Astrocyte of the spinal cord (primary cell): ENCODE measurements around the gene PLD4.
"Not testable (repeated sequence)": the region's sequence is repeated elsewhere in the genome, so short reads cannot be mapped to it uniquely, and the experiment has no call there.

Source experiments
- DNase-seq: peaks from one replicate; pipeline ENCODE4 v3.0.0; 2011; ENCODE audit warnings: low read depth, low spot score
- H3K4me3 ChIP-seq: 2 replicates; pipeline ENCODE4 v1.5.1; 2011; ENCODE audit warnings: low read depth, mild to moderate bottlenecking, low read length, moderate library complexity
- in situ Hi-C: cut with HindIII; loops from 2 replicates; pipeline ENCODE4 v1.10.0; 2017; ENCODE audit warnings: low sequenced_read_pairs
- TF ChIP-seq, protein P1 (sequence below): IDR thresholded peaks from 2 replicates; pipeline ENCODE4 v1.5.1; 2012; ENCODE audit warnings: low read depth, mild to moderate bottlenecking, low read length, inconsistent platforms

The PLD4 gene

DNA sequence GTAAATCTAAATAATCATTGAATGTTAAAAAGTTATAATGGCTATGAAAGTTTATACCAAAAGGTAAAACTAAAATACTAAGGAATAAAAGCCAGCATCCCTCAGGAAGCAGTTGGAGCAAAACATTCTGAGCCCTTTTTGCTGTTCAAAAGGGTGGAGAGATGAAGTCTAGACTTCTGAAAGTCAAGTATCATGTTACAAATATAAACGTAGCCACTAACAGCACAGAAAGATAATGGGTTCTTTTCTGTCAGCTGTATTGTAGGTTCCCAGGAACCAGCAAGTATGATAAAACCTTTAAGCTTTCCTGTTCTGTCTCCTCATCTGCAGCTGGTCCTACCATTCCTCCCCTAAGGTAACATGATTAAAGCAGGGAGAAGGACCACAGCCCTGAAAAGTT, 16.4 kb upstream of the PLD4 start:
- no peak overlapping the region for H3K4me3 ChIP-seq
- in situ Hi-C loops = no loop called here
- TF ChIP-seq, protein P1, sequence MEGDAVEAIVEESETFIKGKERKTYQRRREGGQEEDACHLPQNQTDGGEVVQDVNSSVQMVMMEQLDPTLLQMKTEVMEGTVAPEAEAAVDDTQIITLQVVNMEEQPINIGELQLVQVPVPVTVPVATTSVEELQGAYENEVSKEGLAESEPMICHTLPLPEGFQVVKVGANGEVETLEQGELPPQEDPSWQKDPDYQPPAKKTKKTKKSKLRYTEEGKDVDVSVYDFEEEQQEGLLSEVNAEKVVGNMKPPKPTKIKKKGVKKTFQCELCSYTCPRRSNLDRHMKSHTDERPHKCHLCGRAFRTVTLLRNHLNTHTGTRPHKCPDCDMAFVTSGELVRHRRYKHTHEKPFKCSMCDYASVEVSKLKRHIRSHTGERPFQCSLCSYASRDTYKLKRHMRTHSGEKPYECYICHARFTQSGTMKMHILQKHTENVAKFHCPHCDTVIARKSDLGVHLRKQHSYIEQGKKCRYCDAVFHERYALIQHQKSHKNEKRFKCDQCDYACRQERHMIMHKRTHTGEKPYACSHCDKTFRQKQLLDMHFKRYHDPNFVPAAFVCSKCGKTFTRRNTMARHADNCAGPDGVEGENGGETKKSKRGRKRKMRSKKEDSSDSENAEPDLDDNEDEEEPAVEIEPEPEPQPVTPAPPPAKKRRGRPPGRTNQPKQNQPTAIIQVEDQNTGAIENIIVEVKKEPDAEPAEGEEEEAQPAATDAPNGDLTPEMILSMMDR = no peak
- no peak for DNase-seq

DNA sequence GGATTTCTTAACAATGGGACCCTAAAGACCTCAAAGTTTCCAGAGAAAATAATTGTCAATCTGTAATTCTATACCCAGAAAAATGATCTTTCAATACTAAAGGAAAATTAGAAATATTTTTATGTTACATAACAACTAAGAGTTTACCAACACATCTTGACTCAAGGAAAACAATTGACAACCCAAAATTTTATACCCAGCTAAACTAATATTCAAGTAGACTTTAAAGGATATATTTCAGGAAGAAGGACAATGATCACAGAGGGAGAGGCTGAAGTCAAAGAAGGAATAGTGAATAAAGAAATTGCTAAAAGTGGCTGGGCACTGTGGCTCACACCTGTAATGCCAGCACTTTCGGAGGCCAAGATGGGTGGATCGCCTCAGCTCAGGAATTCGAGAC, 12.6 kb upstream of the PLD4 start:
- in situ Hi-C loops = no loop called here
- no peak overlapping the region for H3K4me3 ChIP-seq
- no peak for DNase-seq
- TF ChIP-seq, protein P1 = no peak

DNA sequence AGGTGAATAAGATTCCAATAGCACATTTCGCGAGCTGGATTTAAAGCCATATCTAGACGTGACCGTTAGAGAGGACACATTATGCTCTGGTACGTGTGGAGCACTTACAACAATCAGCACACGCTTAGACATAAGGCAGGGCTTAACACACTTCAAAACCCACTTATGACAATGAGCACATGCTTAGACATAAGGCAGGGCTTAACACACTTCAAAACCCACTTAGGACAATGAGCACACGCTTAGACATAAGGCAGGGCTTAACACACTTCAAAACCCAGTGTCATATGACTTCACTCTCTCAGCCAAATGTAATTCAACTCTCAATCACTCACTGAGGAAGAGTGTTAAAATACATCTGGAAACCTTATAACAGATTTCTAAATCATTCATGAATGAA, 11.2 kb upstream of the PLD4 start:
- H3K4me3 ChIP-seq = no peak overlapping the region
- no peak for DNase-seq
- TF ChIP-seq, protein P1 = no peak
- in situ Hi-C loops = no loop called here

DNA sequence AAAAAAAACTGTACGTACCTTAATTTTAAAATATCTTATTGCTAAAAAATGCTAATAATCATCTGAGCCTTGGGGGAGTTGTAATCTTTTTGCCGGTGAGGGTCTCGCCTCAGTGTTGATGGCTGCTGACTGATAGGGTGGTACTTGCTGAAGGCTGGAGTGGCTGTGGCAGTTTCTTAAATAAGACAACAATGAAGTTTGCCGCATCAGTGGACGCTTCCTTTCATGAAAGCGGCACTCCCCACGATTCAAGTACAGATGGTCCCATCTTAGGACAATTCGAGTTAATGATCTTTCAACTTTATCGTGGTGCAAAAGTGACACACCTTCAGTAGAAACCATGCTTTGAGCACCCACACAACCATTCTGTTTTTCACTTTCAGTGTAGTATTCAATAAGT, 7.6 kb upstream of the PLD4 start:
- in situ Hi-C loops = no loop called here
- TF ChIP-seq, protein P1 = no peak
- DNase-seq = no peak
- no peak overlapping the region for H3K4me3 ChIP-seq

DNA sequence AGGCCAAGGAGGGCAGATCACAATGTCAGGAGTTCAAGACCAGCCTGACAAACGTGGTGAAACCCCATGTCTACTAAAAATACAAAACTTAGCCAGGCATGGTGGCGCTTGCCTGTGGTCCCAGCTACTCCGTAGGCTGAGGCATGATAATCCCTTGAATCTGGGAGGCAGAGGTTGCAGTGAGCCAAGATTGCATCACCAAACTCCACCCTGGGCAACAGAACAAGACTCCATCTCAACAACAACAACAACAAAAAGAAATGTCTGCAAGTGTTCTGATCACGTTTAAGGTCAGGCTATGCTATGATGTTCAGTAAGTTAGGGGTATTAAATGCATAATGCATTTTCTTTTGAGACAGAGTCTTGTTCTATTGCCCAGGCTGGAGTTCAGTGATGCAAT, 6.7 kb upstream of the PLD4 start:
- no peak overlapping the region for H3K4me3 ChIP-seq
- DNase-seq = no peak
- in situ Hi-C loops = no loop called here
- TF ChIP-seq, protein P1 = no peak

DNA sequence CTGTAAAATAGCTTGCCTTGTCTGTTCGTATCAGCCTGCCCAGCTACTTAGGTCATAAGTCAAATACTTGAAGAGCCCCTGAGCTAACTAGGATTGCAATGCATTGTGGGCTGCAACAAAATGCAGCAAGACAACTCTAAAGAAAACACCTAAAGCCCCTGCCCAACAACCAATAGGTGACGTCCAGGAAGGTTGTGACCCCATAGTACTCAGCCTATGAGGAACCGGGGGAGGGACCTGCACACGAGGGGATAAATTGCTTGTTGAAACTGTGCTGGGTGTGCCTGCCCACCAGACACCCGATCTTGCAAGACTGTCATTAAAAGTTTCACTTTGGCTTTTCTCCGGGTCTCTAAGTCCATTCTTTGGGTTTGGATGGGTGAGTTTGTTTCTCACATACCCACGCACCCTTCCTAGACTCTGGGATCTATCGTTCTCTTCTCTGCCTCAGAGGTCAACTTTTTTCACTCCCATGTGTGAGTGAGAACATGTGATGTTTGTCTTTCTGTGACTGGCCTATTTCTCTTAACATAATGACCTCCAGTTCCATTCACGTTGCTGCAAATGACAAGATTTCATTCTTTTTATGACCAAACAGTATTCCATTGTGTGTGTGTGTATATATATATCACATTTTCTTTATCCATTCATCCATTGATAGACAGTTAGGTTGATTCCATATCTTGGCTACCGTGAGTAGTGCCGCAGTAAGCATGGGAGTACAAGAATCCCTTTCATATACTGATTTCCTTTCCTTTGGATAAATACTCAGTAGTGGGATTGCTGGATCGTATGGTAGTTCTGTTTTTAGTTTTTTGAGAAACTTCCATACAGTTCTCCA, 5.3 kb upstream of the PLD4 start:
- DNase-seq, in situ Hi-C loops, H3K4me3 ChIP-seq: not testable (repeated sequence)

DNA sequence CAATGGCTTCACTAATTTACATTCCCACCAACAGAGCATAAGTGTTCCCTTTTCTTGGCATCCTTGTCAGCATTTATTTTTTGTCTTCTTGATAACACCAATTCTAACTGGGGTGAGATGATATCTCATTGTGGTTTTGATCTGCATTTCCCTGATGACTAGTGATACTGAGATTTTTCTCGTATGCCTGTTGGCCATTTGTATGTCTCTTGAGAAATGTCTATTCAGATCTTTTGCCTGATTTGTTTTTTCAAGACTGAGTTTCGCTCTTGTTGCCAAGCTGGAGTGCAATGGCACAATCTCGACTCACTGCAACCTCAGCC, 4.7 kb upstream of the PLD4 start:
- TF ChIP-seq, protein P1 = no peak
- no peak for DNase-seq
- in situ Hi-C loops = no loop called here
- H3K4me3 ChIP-seq = no peak overlapping the region
